HG02973 (cell line): ENCODE results near the gene GATAD2A.
"Not testable (repeated sequence)": the region's sequence is repeated elsewhere in the genome, so short reads cannot be mapped to it uniquely, and the experiment has no call there.

Experiments used
- ATAC-seq: cut with Tn5 transposase; IDR thresholded peaks from one replicate; pipeline ENCODE4 v1.9.1; 2021; ENCODE audit warnings: moderate library complexity; ENCODE audit not compliant: unreplicated experiment

Gene GATAD2A

DNA sequence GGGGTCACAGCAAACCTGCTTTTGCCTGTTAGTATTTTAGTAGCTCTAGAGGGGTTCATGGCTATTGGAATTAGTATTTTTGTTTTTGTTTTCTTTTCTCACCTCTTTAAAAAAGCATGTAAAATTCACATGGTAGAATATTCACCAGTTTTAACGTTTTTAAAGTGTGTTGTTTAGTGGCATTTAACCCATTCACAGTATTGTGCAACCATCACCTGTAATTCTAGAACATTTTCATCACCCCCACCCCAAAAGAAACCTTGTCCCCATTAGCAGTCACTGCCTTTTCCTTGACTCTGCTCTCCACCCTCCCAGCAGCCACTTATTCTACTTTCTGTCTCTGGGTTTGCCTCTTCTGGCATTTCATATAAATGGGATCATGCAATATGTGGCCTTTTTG lies 39.8 kb downstream of the GATAD2A start:
- no peak for ATAC-seq

DNA sequence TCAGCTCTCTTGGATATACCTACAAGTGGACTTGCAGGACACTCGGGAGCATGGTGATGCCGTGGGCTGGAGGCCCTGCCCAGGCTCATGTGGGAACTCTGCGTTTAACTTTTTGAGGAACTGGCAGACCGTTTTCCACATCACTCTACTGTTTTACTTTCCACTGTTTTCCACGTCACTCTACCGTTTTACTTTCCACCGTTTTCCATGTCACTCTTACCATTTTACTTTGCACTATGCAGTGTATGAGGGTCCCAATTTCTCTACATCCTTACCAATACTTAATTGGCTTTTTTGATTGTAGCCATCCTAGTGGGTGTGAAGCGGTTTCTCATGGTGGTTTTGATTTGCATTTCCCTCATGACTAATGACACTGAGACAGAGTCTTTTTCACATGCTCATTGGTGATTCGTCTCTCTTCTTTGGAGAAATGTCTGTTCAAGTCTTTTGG lies 40.5 kb downstream of the GATAD2A start:
- no peak for ATAC-seq

DNA sequence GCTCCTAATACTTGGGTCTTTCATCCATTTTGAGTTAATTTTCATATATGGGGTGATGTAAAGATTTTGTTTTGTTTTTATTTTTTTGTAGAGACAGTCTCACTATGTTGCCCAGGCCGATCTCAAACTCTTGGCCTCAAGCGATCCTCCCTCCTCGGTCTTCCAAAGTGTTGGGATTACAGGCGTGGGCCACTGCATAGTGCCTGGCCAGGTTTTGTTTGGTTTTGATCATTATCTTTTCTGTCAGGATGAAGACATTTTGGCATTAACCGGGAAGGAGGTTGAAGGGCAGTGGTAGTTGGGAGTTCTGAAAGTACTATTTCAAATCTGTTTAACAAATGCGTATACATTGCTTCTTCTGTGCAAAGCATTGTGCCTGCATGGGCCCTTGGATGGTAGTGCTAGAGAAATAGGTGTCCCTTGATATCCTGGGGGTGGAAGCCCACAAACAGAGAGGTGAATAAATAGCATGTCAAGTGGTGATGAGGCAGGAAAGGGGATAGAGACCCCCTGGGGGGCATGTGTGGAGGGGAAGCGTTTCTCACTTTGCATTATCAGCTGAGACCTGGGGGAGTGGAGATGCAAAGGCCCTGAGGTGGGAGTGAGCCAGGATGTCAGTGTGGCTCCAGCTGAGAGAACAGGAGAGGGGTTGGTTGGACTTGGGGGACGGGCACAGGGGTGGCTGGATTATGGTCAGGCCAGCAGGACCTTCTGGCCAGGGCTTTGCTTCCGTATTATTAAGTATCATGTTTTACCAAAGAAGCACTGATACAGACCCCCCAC lies 41.4 kb downstream of the GATAD2A start:
- ATAC-seq, result no peak

DNA sequence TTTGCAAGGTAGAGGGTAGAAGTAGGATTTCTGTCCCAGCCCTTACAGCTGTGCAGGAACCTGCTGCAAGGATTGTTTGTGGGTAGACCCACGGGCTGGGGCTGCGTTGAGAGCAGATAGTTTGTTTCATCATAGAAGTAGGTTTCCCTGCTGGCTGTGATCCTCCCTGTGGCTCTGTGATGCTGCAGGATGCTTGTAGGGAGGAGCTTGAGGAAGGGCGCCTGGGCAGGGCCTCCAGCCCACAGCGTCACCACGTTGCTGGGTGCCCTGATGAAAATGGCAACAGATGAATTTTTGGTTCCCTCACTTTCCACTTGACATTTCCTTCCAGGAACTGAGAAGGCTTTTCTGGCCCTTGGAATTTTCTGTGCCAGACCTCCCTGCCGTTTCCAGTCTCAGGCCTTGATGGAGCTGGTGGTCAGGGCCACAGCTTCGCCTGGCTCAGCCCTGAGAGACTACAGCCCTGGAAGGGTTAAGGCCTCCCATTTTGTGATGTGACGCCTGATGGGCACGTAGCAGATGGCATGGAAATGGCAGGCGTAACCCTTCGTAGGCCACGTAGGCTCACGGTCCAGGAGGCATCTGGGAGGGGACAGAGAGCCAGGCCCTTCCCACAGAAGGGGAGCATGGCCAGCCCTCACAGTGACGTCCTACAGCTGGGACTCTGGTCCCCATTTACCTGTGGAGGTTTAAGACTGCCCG lies 42.2 kb downstream of the GATAD2A start:
- no peak for ATAC-seq

DNA sequence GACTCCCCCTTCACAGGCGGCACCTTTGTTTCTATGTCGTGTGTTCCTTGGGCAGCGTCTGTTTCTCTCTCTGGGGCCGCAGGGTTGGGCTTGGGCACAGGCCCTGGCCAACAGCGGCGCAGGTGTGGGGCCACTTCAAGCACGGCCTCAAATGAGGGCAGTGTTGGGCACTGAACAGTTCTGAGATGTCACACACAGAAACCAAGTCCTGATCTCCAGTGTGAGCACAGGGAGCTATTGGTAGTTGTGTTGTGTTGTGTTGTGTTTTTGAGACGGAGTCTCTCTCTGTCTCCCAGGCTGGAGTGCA lies 42.7 kb downstream of the GATAD2A start:
- ATAC-seq, result no peak

DNA sequence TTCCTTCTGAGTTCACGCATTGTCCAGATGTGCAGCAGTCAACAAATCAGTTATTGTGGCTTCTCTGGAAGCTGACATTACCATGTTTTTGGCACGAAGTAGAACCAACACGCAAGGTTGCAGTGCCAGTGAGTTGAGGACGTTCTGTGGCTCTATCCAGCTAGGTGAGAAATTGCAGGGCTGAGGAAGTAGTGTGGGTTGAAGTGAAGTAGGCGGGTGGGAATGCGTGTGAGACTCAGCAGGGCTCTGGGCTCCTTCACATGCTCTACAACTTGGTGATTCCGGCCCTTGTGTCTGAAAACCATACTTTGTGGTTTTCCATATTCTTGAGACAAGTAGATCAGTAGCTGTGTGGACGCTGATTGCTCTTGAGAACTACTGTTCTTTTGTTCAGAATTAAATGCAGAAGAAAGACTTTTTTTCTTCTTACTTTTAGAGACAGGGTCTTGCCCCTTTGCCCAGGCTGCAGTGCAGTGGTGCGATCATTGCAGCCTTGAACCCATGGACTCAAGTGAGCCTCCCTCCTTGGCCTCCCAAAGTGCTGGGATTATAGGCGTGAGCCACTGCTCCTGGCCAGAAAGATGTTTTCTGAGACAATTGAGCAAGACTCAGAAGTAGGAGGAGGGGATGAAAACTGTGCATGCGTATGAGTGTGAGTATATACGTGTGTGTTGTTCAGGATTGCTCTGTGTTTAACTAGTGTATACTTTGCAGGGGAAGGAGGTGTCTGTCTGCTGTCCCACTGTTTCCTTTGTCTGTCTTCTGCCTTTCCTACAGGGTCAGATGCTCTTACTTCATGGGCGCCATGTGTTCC lies 46.2 kb downstream of the GATAD2A start:
- peak; percentile 67 for ATAC-seq

DNA sequence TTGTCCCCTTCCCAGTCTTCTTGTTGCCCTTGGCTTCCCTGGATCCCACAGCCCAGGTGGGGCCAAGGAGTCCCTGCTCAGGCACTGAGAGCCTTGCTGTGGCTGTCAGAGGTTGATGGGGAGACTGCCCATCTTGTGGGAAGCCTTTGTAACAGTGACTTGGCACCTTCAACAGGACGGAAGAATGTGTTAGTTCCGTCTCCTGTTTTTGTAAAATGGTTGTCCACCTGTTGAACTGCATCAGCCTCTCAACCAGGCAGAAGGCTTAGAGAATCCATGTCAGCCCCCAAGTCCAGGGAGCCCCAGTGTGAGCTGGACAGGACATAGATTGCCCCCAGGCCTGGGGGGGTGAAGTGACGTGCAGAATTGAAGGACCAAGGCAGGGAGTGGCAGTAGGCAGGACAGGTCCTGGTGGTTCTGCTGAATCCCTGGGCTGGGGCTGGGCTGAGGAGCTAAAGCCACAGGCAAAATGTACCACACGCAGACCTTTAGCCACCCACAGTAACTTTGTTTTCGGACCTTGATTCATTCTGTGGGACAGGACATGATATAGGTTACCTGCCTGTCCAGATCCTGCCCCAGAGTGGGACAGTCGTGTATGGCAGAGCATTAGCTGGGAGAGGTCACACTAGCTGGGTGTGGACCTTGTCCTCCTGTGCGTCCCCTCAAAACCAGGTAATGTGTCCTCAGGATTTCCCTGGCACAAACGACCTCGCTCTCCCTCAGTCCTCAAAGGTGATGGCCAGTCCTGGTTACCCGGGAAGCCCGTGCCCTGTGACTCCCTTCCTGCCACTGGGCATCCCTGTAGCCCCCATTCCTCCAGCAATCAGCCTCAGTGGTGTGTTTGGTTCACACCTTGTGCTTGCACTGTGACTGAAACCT lies 47.0 kb downstream of the GATAD2A start:
- no peak for ATAC-seq

DNA sequence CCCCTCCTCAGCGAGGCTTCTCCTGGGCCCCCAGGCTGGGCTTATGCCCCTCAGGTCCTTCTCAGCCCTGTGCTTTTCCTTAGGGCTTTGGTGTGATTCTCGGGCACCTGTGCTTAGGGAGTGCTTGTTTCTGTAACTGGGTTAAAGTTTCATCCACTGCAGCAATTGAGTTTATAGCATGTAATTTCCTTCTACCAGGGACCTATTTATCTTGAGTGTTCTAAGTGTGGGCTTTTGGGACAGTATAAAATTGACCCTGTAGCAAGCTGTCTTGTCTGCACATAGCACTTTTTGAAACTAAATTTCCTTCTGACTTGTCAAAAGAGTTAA lies 47.6 kb downstream of the GATAD2A start:
- no peak for ATAC-seq

DNA sequence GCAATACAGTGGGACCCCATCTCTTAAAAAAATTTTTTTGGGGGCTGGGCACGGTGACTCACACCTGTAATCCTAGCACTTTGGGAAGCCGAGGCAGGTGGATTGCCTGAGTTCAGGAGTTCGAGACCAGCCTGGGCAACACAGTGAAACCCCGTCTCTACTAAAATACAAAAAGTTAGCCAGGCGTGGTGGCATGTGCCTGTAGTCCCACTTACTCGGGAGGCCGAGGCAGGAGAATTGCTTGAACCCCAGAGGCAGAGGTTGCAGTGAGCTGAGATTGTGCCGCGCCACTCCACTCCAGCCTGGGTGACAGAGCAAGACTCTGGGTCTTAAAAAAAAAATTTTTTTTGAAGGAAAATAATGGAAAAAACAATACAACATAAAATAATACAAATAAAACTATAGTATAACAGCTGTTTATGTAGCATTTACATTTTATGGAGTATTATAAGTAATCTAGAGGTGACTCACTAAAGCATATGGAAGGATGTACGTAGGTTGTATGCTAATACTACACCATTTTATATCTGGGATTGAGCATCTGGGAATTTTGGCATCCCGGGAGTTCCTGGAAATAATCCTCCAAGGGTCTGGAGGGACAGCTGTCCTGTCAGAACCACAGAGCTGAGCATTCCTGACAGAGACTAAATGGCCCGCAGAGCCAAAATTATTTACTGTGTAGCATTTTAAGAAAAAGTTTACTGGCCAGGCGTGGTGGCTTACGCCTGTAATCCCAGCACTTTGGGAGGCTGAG lies 49.9 kb downstream of the GATAD2A start:
- ATAC-seq, result not testable (repeated sequence)

DNA sequence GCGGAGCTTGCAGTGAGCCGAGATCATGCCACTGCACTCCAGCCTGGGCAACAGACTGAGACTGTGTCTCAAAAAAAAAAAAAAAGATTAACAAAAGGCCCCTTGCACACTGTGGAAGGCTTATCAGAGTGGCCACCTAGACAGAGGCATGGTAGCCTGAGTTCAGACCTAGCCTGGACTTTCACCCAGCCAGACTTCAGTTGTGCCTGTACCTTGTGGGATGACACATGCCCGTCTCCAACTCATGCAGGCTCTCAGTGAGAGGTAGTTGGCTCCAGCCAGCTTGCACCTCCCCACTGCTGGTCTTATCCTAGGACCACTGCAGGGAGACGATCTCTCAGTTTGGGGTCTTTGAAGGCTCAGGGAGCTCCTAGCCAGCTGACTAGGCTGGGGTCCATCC lies 52.2 kb downstream of the GATAD2A start:
- ATAC-seq, result no peak

DNA sequence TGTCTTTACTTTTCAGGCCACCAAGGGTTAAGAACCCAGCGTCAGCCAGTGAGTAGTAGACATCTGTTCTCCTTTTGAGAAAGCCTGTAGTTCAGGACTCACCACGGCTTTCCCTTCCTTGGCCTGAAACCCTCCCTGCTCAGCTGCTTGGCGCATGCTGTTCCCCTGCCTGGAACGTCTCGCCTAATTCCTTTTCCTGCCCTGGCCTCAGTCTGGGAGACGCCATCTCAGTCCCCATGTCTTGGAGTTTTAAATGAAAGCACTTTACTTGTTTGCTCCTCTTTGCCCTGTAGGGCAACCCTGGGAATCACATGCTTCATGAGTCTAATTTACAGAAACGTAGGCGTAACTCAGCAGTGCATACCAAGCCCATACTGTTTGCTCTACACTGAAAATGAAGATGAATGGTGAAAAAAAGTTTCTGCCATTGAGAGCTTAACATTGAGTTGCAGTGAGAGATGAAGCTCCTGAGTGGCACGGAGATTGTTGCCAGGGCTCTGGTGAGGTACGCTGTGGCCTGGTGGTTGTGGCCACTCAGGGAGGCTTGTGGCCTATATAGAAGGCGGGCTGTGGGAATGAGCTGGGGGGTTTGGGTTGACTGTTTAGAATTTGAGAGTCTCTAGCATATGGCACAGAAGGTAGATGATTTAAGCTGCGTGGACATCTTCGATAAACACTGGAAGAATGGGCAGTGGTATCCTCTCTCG lies 52.8 kb downstream of the GATAD2A start:
- ATAC-seq, result no peak

DNA sequence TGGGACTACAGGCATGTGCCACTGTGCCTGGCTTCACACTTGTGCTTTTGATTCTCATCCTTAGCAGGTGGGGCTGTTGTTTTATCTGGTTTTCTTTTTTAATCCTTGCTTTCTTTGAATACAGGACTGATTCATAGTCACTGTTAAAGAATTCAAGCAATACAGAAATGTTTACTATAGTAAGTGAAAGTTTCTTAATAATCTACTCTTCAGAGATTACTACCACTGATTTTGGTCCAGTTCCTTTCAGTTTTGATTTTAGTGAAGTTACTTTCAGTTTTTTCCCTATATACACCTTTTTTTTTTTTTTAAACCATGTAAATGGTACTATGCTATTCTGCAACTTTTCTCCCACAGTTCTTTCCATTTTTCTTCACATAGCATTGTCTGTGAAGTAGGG lies 53.6 kb downstream of the GATAD2A start:
- no peak for ATAC-seq

DNA sequence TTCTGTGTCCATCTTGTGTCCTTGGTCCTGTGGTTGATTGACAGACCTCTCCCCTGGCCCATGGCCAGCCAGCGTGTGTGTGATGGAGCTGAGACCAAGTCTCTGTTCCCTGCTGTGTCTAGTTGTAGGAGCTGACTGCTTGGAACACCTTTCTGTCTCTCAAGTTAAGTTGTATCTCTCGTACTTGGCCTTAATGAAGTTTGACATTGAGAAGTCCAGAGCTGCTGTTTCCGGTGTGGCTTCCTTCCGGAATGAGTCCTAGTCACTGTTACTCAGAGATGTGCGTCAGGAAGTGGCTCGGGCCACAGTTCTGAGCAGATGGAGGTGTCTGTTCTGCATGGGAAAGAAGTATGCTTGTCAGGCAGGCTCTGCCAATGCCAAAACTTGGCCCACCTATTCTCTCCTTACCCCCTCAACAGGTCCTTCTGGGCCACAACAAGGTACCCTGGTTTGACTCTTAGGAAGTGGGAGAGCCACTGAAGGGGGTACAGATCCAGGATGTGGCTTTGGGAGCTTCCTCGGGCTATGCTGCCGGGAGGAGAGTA lies 54.3 kb downstream of the GATAD2A start:
- ATAC-seq, result no peak

DNA sequence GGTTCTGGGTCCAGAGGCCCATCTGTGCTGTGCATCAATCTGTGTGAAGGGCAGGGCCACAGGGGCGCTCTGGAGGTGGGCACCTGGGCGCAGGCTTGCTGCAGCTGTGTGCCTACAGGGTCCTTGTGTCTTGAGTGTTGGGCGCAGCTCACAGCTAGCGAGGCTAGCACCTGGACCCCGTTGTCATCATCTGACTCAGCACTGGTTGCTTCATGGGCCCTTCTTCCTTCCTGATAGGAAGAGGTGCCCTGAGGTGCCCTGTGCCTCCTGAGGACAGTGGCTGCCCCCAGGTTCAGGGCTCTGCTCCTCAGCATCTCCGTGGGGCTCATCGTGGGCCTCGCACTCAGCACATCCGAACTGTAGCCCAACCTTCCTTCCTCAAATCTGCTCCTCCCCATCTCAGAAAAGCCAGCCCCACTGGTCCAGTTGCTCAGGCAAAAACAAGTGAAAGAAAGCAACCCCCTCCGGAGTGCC lies 54.8 kb downstream of the GATAD2A start:
- ATAC-seq, result no peak

DNA sequence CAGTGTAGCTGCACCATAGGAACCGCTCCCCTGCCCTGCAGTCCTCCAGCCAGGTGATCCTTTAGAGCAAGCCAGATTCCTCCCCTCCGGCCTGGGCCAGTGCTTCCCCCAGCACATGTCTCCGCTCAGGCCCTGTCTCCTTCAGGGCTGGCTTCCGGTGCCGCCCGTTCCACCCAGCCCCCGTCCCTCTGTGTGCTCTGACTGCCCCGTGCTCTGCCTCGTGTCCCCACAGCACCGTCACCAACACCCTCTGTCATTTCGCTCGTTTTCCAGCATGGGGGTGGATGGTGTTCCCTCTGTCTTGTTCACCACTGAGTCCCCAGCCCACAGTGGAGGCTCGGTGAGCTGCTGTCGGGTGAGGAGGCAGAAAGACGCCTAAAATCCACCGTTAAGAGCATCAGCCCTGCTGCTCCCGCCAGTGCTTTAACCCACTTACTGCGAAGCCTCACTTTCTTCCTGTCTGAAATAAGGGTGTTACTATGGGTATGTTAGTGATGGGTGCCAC lies 55.3 kb downstream of the GATAD2A start:
- ATAC-seq, result no peak

DNA sequence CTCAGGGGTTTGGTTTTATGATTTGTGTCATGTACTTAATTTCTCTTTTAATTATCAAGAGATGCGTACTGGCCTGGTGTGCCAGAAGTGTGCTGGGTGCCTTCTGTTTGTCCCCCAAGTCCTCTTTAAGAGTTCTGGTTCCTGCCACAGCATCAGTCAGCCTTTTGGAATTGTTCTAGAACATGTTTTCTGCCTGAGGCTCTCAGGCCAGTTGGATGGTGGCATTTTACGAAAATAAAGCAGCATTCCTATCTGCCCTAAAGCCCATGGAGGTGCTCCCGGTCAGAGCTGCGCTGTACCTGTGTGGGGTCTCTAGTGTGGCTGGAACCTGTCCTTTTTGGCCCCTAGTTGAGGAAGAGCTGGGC lies 55.8 kb downstream of the GATAD2A start:
- ATAC-seq, result no peak

DNA sequence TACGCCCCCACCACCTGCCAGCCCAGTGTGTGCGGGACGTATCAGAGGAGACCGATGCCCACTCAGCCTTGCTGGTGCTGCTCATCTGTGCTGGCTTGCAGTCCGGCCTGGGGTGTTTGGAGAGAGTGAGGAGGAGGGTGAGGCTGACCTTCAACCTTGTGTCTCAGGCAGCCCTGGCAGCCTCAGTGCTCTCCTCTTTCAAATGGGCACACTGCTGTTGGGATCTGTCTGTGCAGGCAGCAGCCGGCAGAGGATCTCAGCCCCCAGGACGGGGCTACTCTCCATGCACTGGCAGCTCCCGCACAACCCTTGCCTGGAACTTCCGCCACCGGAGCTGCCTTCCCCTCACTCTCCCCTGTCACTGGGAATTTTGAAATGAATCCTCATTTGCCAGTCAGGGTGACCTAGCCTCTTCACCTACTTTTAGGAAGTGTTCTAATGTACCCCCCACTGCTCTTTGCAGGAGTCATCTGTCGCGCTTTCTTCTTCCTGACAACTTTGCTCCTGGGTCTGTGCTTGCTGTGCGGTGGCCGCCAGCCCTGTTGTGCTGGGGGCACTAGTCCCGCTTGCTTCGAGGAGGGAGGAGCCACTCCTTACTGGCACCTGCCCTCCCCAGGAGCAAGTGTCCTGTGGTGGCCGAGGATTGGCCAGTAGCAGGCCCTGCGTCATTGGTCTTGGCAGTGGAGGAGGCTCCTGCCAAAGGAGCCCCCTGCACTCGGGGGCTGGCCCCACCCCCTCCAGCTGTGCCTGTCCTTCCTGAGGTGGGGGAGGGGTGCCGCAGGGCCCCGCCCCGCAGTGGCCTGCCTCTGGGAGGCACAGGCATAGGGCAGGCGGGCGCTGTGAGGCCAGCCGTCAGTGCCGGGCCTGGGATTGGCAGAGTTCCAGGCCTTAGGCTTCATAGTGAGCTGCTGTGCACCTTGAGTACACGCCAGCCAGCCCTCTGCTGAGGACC lies 56.5 kb downstream of the GATAD2A start:
- no peak for ATAC-seq
